WTC11 (cell line): ENCODE data around the gene CCNG2. TPM values are rescaled to one million over a fixed set of nuclear protein-coding genes. Genes with fewer than 3 reads are reported as not detected.

Experiments
- ATAC-seq: fragments of 200-7000 bp; cut with Tn5 transposase; 2 replicates; pipeline ENCODE4 v1.10.0; 2021; ENCODE audit warnings: mild to moderate bottlenecking, moderate library complexity
- CTCF ChIA-PET: fragments of 300-600 bp; sonication (Branson Sonifier 250); formaldehyde crosslinking; loops from one replicate; lab custom pipeline; 2021; ENCODE audit warnings: antibody characterized with exemption; lab: Charles Lee
- POLR2A ChIA-PET: fragments of 350-600 bp; sonication (Branson Sonifier 250); formaldehyde crosslinking; loops from one replicate; lab custom pipeline; 2021; ENCODE audit warnings: antibody characterized with exemption; lab: Charles Lee
- DNase-seq: peaks from one replicate; pipeline ENCODE4 v3.0.0; 2021; ENCODE audit warnings: low spot score
- H3K27ac Mint-ChIP-seq: 2 replicates; pipeline ENCODE4 v1.8.0; 2021; ENCODE audit warnings: mixed read lengths
- H3K27me3 Mint-ChIP-seq: 2 replicates; pipeline ENCODE4 v1.8.0; 2021; ENCODE audit warnings: low read depth, mild to moderate bottlenecking, moderate library complexity, mixed read lengths
- H3K36me3 Mint-ChIP-seq: 2 replicates; pipeline ENCODE4 v1.8.0; 2021; ENCODE audit warnings: mixed read lengths
- H3K4me1 Mint-ChIP-seq: 2 replicates; pipeline ENCODE4 v1.8.0; 2022; ENCODE audit warnings: mixed read lengths
- H3K4me3 Mint-ChIP-seq: 2 replicates; pipeline ENCODE4 v1.8.0; 2021; ENCODE audit warnings: mild to moderate bottlenecking, moderate library complexity, mixed read lengths
- H3K9me3 Mint-ChIP-seq: 2 replicates; pipeline ENCODE4 v1.8.0; 2021; ENCODE audit warnings: mixed read lengths
- CBFB ChIP-seq: sonication (generic); formaldehyde crosslinking; IDR thresholded peaks from 2 replicates; pipeline ENCODE4 v1.8.1; 2022; ENCODE audit warnings: mild to moderate bottlenecking, low read depth, missing genetic modification reagents
- ELF4 ChIP-seq: sonication (generic); formaldehyde crosslinking; IDR thresholded peaks from 2 replicates; pipeline ENCODE4 v1.8.1; 2022; ENCODE audit warnings: low read depth, mild to moderate bottlenecking, moderate library complexity, missing genetic modification reagents
- ESRRA ChIP-seq: sonication (generic); formaldehyde crosslinking; IDR thresholded peaks from 2 replicates; pipeline ENCODE4 v1.8.1; 2022; ENCODE audit warnings: mild to moderate bottlenecking, missing genetic modification reagents, borderline replicate concordance
- KAT7 ChIP-seq: sonication (generic); formaldehyde crosslinking; IDR thresholded peaks from 2 replicates; pipeline ENCODE4 v1.8.1; 2023; ENCODE audit warnings: missing genetic modification reagents, mild to moderate bottlenecking, borderline replicate concordance
- NFATC4 ChIP-seq: fragments of 250-450 bp; sonication (Bioruptor Pico); IDR thresholded peaks from 2 replicates; pipeline ENCODE4 v1.9.0; 2021; ENCODE audit warnings: mild to moderate bottlenecking
- NFYB ChIP-seq: sonication (generic); formaldehyde crosslinking; conservative IDR thresholded peaks from 2 replicates; pipeline ENCODE4 v1.8.0; 2022; ENCODE audit warnings: low read depth, missing genetic modification reagents
- SP1 ChIP-seq: sonication (generic); formaldehyde crosslinking; conservative IDR thresholded peaks from 2 replicates; pipeline ENCODE4 v1.8.1; 2022; ENCODE audit warnings: missing genetic modification reagents
- TP53 ChIP-seq: sonication (generic); formaldehyde crosslinking; IDR thresholded peaks from 2 replicates; pipeline ENCODE4 v1.8.1; 2023; ENCODE audit warnings: mild to moderate bottlenecking, missing genetic modification reagents
- ZNF138 ChIP-seq: sonication (generic); formaldehyde crosslinking; conservative IDR thresholded peaks from 2 replicates; pipeline ENCODE4 v1.8.1; 2022; ENCODE audit warnings: mild to moderate bottlenecking, moderate library complexity, missing genetic modification reagents
- ZNF396 ChIP-seq: fragments of 250-450 bp; sonication (Bioruptor Pico); IDR thresholded peaks from 2 replicates; pipeline ENCODE4 v1.8.0; 2021; ENCODE audit warnings: mild to moderate bottlenecking, moderate library complexity, borderline replicate concordance
- ZNF416 ChIP-seq: fragments of 250-450 bp; sonication (Bioruptor Pico); IDR thresholded peaks from 2 replicates; pipeline ENCODE4 v1.9.0; 2021; ENCODE audit warnings: mild to moderate bottlenecking, inconsistent platforms
- total RNA-seq: library from RNA; stranded (reverse); gene quantifications from 3 replicates; pipeline ENCODE4 v1.2.3, GENCODE V29; 2021
- TF ChIP-seq, protein P1 (sequence below): sonication (generic); formaldehyde crosslinking; IDR thresholded peaks from 2 replicates; pipeline ENCODE4 v1.8.0; 2023; ENCODE audit warnings: missing genetic modification reagents, mild to moderate bottlenecking, borderline replicate concordance
- TF ChIP-seq, protein P2 (sequence below): sonication (generic); formaldehyde crosslinking; conservative IDR thresholded peaks from 2 replicates; pipeline ENCODE4 v1.8.1; 2022; ENCODE audit warnings: mild to moderate bottlenecking, missing genetic modification reagents
- TF ChIP-seq, protein P3 (sequence below): sonication (generic); formaldehyde crosslinking; IDR thresholded peaks from 2 replicates; pipeline ENCODE4 v1.8.0; 2022; ENCODE audit warnings: mild to moderate bottlenecking, missing genetic modification reagents
- TF ChIP-seq, protein P4 (sequence below): sonication (generic); formaldehyde crosslinking; IDR thresholded peaks from 2 replicates; pipeline ENCODE4 v1.8.1; 2023; ENCODE audit warnings: mild to moderate bottlenecking, missing genetic modification reagents, borderline replicate concordance
- TF ChIP-seq, protein P5 (sequence below): sonication (generic); formaldehyde crosslinking; IDR thresholded peaks from 2 replicates; pipeline ENCODE4 v1.8.1; 2023; ENCODE audit warnings: mild to moderate bottlenecking, missing genetic modification reagents, moderate library complexity
- TF ChIP-seq, protein P6 (sequence below): sonication (generic); formaldehyde crosslinking; IDR thresholded peaks from 2 replicates; pipeline ENCODE4 v1.8.1; 2022; ENCODE audit warnings: low read depth, mild to moderate bottlenecking, moderate library complexity, missing genetic modification reagents, borderline replicate concordance
- TF ChIP-seq, protein P7 (sequence below): sonication (generic); formaldehyde crosslinking; IDR thresholded peaks from 2 replicates; pipeline ENCODE4 v1.8.0; 2023; ENCODE audit warnings: mild to moderate bottlenecking, missing genetic modification reagents
- TF ChIP-seq, protein P8 (sequence below): sonication (generic); formaldehyde crosslinking; IDR thresholded peaks from 2 replicates; pipeline ENCODE4 v1.8.1; 2023; ENCODE audit warnings: mild to moderate bottlenecking, missing genetic modification reagents

Gene CCNG2
- total RNA-seq, 1 experiment from 2014 or later: 18.9 TPM

DNA sequence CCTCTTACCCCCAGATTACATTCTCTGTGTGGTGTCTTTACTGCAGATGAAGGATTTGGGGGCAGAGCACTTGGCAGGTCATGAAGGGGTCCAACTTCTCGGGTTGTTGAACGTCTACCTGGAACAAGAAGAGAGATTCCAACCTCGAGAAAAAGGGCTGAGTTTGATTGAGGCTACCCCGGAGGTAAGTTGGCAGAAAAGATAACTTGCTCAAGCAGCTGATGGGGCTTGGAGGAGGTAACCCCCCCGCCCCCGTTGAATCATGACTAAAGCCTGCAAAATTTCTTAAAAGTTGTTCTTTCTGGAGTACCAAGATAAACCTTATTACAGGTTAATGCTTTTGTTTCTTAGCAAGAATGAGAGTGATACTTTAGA, 1.5 kb downstream of the CCNG2 start:
- Mint-ChIP-seq H3K27ac (peak overlapping the region; percentile 86), H3K27me3 (no peaks in the 10 kb centered on the region), H3K4me1 (peaks cover 43% of the 10 kb centered on the region), H3K36me3 (peaks cover 37% of the 10 kb centered on the region)
- CTCF ChIA-PET: interaction anchor here (1.0 to 1.8 kb wide), 2 partner anchors 45 to 113 kb away, joined by 4 to 10 read pairs; no protein-coding TSS in a partner anchor
- TF ChIP-seq KAT7 (CRISPR knock-in tag) (no peak), ELF4 (CRISPR knock-in tag) (no peak), ZNF416 (CRISPR knock-in tag) (no peak), ZNF138 (no peak), ZNF396 (CRISPR knock-in tag) (no peak), NFYB (CRISPR knock-in tag) (no peak), CBFB (CRISPR knock-in tag) (no peak), TP53 (CRISPR knock-in tag) (no peak)
- TF ChIP-seq, protein P1, sequence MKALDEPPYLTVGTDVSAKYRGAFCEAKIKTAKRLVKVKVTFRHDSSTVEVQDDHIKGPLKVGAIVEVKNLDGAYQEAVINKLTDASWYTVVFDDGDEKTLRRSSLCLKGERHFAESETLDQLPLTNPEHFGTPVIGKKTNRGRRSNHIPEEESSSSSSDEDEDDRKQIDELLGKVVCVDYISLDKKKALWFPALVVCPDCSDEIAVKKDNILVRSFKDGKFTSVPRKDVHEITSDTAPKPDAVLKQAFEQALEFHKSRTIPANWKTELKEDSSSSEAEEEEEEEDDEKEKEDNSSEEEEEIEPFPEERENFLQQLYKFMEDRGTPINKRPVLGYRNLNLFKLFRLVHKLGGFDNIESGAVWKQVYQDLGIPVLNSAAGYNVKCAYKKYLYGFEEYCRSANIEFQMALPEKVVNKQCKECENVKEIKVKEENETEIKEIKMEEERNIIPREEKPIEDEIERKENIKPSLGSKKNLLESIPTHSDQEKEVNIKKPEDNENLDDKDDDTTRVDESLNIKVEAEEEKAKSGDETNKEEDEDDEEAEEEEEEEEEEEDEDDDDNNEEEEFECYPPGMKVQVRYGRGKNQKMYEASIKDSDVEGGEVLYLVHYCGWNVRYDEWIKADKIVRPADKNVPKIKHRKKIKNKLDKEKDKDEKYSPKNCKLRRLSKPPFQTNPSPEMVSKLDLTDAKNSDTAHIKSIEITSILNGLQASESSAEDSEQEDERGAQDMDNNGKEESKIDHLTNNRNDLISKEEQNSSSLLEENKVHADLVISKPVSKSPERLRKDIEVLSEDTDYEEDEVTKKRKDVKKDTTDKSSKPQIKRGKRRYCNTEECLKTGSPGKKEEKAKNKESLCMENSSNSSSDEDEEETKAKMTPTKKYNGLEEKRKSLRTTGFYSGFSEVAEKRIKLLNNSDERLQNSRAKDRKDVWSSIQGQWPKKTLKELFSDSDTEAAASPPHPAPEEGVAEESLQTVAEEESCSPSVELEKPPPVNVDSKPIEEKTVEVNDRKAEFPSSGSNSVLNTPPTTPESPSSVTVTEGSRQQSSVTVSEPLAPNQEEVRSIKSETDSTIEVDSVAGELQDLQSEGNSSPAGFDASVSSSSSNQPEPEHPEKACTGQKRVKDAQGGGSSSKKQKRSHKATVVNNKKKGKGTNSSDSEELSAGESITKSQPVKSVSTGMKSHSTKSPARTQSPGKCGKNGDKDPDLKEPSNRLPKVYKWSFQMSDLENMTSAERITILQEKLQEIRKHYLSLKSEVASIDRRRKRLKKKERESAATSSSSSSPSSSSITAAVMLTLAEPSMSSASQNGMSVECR (CRISPR knock-in tag): no peak
- TF ChIP-seq, protein P2, sequence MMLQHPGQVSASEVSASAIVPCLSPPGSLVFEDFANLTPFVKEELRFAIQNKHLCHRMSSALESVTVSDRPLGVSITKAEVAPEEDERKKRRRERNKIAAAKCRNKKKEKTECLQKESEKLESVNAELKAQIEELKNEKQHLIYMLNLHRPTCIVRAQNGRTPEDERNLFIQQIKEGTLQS (CRISPR knock-in tag): no peak
- TF ChIP-seq, protein P3, sequence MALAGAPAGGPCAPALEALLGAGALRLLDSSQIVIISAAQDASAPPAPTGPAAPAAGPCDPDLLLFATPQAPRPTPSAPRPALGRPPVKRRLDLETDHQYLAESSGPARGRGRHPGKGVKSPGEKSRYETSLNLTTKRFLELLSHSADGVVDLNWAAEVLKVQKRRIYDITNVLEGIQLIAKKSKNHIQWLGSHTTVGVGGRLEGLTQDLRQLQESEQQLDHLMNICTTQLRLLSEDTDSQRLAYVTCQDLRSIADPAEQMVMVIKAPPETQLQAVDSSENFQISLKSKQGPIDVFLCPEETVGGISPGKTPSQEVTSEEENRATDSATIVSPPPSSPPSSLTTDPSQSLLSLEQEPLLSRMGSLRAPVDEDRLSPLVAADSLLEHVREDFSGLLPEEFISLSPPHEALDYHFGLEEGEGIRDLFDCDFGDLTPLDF (CRISPR knock-in tag): no peak
- TF ChIP-seq, protein P4, sequence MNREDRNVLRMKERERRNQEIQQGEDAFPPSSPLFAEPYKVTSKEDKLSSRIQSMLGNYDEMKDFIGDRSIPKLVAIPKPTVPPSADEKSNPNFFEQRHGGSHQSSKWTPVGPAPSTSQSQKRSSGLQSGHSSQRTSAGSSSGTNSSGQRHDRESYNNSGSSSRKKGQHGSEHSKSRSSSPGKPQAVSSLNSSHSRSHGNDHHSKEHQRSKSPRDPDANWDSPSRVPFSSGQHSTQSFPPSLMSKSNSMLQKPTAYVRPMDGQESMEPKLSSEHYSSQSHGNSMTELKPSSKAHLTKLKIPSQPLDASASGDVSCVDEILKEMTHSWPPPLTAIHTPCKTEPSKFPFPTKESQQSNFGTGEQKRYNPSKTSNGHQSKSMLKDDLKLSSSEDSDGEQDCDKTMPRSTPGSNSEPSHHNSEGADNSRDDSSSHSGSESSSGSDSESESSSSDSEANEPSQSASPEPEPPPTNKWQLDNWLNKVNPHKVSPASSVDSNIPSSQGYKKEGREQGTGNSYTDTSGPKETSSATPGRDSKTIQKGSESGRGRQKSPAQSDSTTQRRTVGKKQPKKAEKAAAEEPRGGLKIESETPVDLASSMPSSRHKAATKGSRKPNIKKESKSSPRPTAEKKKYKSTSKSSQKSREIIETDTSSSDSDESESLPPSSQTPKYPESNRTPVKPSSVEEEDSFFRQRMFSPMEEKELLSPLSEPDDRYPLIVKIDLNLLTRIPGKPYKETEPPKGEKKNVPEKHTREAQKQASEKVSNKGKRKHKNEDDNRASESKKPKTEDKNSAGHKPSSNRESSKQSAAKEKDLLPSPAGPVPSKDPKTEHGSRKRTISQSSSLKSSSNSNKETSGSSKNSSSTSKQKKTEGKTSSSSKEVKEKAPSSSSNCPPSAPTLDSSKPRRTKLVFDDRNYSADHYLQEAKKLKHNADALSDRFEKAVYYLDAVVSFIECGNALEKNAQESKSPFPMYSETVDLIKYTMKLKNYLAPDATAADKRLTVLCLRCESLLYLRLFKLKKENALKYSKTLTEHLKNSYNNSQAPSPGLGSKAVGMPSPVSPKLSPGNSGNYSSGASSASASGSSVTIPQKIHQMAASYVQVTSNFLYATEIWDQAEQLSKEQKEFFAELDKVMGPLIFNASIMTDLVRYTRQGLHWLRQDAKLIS (CRISPR knock-in tag): no peak
- TF ChIP-seq, protein P5, sequence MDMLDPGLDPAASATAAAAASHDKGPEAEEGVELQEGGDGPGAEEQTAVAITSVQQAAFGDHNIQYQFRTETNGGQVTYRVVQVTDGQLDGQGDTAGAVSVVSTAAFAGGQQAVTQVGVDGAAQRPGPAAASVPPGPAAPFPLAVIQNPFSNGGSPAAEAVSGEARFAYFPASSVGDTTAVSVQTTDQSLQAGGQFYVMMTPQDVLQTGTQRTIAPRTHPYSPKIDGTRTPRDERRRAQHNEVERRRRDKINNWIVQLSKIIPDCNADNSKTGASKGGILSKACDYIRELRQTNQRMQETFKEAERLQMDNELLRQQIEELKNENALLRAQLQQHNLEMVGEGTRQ (CRISPR knock-in tag): no peak
- TF ChIP-seq, all 79 proteins: peak for 0
- POLR2A ChIA-PET: interaction anchor here (0.6 to 4.0 kb wide), 7 partner anchors 19 to 84 kb away, joined by 3 to 32 read pairs (median 5); partner anchors contain the start of gene CCNI
- ATAC-seq (no peak), DNase-seq (no peak)
- Mint-ChIP-seq H3K4me3 (peak overlapping the region; percentile 97), H3K9me3 (no peaks in the 10 kb centered on the region)

DNA sequence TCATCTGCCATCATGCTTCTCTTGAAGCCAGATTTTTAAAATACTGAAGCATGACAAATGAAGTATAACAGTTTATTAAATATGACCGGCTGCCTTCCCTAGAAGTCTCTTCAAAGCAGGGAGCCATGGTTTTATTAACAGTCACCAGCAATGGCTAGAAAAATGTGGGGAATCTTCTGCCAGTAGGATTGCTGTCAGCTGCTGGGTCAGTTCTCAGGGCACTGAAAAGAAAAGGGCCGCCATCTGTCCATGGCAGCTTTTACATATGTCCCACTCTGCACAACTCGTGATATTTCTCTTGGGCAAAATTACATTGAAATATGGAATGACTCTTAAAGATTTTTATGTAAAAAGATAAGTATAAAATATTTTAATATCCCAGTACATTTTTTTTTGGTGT, 2.8 kb downstream of the CCNG2 start:
- peak overlapping the region; percentile 97 for H3K4me3 Mint-ChIP-seq
- POLR2A ChIA-PET: interaction anchor here (0.7 kb wide), 1 partner anchor 90 kb away, joined by 4 read pairs; no protein-coding TSS in a partner anchor
- H3K9me3 Mint-ChIP-seq: no peaks in the 10 kb centered on the region
- CTCF ChIA-PET: no interaction called here
- peaks cover 30% of the 10 kb centered on the region for H3K4me1 Mint-ChIP-seq
- ATAC-seq: no peak
- H3K27ac Mint-ChIP-seq: no peak overlapping the region
- no peak for DNase-seq
- no peaks in the 10 kb centered on the region for H3K27me3 Mint-ChIP-seq
- H3K36me3 Mint-ChIP-seq: peaks cover 51% of the 10 kb centered on the region
- TF ChIP-seq ESRRA (CRISPR knock-in tag) (no peak), NFATC4 (CRISPR knock-in tag) (no peak), SP1 (CRISPR knock-in tag) (no peak)
- TF ChIP-seq, protein P6, sequence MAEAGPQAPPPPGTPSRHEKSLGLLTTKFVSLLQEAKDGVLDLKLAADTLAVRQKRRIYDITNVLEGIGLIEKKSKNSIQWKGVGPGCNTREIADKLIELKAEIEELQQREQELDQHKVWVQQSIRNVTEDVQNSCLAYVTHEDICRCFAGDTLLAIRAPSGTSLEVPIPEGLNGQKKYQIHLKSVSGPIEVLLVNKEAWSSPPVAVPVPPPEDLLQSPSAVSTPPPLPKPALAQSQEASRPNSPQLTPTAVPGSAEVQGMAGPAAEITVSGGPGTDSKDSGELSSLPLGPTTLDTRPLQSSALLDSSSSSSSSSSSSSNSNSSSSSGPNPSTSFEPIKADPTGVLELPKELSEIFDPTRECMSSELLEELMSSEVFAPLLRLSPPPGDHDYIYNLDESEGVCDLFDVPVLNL (CRISPR knock-in tag): no peak
- TF ChIP-seq, protein P7, sequence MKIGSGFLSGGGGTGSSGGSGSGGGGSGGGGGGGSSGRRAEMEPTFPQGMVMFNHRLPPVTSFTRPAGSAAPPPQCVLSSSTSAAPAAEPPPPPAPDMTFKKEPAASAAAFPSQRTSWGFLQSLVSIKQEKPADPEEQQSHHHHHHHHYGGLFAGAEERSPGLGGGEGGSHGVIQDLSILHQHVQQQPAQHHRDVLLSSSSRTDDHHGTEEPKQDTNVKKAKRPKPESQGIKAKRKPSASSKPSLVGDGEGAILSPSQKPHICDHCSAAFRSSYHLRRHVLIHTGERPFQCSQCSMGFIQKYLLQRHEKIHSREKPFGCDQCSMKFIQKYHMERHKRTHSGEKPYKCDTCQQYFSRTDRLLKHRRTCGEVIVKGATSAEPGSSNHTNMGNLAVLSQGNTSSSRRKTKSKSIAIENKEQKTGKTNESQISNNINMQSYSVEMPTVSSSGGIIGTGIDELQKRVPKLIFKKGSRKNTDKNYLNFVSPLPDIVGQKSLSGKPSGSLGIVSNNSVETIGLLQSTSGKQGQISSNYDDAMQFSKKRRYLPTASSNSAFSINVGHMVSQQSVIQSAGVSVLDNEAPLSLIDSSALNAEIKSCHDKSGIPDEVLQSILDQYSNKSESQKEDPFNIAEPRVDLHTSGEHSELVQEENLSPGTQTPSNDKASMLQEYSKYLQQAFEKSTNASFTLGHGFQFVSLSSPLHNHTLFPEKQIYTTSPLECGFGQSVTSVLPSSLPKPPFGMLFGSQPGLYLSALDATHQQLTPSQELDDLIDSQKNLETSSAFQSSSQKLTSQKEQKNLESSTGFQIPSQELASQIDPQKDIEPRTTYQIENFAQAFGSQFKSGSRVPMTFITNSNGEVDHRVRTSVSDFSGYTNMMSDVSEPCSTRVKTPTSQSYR (CRISPR knock-in tag): no peak
- TF ChIP-seq, protein P8, sequence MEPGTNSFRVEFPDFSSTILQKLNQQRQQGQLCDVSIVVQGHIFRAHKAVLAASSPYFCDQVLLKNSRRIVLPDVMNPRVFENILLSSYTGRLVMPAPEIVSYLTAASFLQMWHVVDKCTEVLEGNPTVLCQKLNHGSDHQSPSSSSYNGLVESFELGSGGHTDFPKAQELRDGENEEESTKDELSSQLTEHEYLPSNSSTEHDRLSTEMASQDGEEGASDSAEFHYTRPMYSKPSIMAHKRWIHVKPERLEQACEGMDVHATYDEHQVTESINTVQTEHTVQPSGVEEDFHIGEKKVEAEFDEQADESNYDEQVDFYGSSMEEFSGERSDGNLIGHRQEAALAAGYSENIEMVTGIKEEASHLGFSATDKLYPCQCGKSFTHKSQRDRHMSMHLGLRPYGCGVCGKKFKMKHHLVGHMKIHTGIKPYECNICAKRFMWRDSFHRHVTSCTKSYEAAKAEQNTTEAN (CRISPR knock-in tag): no peak
